Measurements from ENCODE around the gene CCDC88B. TPM values are rescaled to one million over a fixed set of nuclear protein-coding genes. Genes with fewer than 3 reads are reported as not detected.

The CCDC88B gene
- total and polyA plus RNA-seq, 2 experiments from 2014 or later, result 6.8 to 12.1 TPM

- TF ChIP-seq ZNF462 (CRISPR knock-in tag; IDR thresholded peaks at IDR 0.05), result no peak
- no peak for TF ChIP-seq JUNB (IDR thresholded peaks at IDR 0.05; ENCODE audit: unreplicated experiment)
- no peak for TF ChIP-seq EZH2phosphoT487 (IDR thresholded peaks at IDR 0.05; ENCODE audit: unreplicated experiment)
Observed at GRCh38 chr11:64339754-64340408, at the start of gene CCDC88B (continued).

DNA sequence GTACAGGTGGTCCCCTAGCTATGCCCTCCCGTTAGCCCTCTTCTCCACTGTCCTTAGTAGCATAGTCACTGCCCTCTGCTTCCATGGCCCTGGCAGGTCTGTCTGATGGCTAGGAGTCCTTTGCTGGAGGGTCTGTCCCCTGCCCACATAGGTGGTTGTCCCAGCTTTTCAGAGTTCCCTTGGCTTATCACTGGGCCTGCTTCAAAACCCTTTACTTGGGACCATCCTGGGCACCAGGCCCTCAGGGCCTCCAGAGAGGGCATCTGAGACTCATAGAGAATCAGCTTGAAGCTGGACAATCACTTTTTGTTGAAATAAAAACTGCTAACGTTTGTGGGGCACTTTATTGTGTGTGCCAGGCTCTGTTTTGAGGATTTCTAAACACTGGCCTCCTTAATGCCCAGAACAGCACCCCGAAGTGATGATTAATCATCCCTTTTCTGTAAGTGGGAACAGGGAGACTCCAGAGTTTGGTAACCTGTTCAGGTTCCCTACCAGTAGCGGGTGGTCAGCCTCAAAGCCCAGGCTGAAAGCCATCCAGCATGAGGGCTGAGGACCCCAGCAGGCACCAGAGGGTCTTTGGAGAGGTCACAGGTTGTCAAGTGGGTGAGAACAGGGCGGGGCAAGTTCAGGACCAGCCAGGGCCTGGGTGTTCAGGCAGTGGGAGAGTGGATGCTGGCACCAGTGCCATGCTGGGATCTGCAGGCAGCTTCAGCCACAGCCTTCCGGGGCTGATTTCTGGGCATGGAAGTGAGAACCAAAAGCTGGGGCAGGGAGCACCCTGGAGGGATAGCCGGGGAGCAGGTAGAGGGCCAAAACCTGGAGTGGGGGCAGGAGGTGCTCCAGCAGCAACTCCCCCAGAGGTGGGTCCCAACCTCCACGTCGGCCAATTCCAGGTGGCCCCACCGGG lies 49.4 kb upstream of the CCDC88B start:
- Histone ChIP-seq H3K9me2 (ENCODE audit: insufficient read depth) (no peaks in the 10 kb centered on the region), H3K79me2 (replicated peaks; ENCODE audit: insufficient read depth) (no peaks in the 10 kb centered on the region), H4K20me1 (replicated peaks; ENCODE audit: insufficient read depth) (peaks cover 8% of the 10 kb centered on the region), H3K36me3 (ENCODE audit: insufficient read depth) (no peaks in the 10 kb centered on the region), H3K4me1 (ENCODE audit: insufficient read depth) (peaks cover 2% of the 10 kb centered on the region; the same call in 1 of the 2 replicates), H3F3A (replicated peaks; ENCODE audit: low read depth) (peaks cover 7% of the 10 kb centered on the region; the same call in 1 of the 2 replicates), H3K27me3 (ENCODE audit: insufficient read depth) (peaks cover 78% of the 10 kb centered on the region), H3K27ac (ENCODE audit: low read depth) (no peak overlapping the region), H2AFZ (no peak overlapping the region), H3K4me3 (peak overlapping the region; percentile 59), H3K4me2 (peak overlapping the region; percentile 78)
- Mint-ChIP-seq H3K9me3 (no peaks in the 10 kb centered on the region; the same call in 1 of the 3 replicates), H3K4me3 (peak overlapping the region; percentile 69), H3K27me3 (ENCODE audit: insufficient read depth, low read depth, poor library complexity) (peaks cover 70% of the 10 kb centered on the region), H3K27ac (no peak overlapping the region), H3K4me1 (peaks cover 11% of the 10 kb centered on the region), H3K36me3 (ENCODE audit: low read depth) (no peaks in the 10 kb centered on the region; the same call in 2 of the 3 replicates)
- DNase-seq (ENCODE audit: low spot score) (peak; percentile 44), ATAC-seq (peak; percentile 16)
- no peak for TF ChIP-seq CTCF (conservative IDR thresholded peaks at IDR 0.05; ENCODE audit: low read depth in 2 of 2)
- TF ChIP-seq EZH2 (IDR thresholded peaks at IDR 0.05; ENCODE audit: low read depth, unreplicated experiment), result peak; percentile 24
